ENCODE results near the gene NCAN.

The NCAN gene

DNA sequence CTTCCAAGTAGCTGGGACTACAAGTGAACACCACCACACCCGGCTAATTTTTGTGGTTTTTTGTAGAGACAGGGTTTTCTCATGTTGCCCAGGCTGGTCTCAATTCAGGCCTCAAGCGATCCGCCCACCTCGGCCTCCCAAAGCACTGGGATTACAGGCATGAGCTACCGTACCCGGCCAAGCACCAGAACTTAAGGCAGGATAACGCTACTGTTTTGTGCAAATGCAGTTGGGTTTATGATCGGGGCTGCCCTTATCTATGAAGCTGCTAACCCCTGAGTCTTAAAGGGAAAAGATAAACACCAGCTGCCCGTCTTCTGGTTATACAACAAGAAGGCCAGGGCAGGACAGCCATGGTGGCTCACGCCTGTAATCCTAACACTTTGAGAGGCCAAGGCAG, 73.9 kb downstream of the NCAN start:
- DNase-seq (ENCODE audit: low spot score): no peak

DNA sequence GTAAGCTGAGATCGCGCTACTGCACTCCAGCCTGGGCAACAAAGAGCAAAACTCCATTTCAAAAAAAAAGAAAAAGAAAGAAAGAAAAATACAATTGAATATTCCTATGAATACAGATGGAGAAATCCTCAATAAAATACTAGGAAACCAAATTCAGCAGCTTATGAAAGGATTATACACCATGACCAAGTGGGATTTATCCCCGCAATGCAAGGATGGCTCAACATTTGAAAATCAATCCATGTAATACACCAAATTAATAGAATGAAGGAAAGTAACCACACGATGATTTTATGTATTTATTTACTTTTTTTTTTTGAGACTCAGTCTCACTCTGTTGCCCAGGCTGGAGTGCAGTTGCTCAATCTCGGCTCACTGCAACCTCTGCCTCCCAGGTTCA, 80.8 kb downstream of the NCAN start:
- no peak for DNase-seq (ENCODE audit: low spot score)

DNA sequence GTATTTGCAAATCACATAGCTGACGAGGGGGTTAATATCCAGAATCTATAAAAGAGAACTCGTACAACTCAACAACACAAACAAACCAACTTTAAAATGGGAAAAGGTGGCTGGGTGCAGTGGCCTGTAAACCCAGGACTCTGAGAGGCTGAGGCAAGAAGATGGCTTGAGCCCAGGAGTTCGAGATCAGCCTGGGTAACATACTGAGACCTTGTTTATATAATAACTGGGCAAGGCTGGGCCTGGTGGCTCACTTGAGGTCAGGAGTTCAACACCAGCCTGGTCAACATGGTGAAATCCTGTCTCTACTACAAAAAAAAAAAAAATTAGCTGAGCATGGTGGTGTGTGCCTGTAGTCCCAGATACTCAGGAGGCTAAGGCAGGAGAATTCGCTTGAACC, 83.2 kb downstream of the NCAN start:
- DNase-seq (ENCODE audit: low spot score): no peak

DNA sequence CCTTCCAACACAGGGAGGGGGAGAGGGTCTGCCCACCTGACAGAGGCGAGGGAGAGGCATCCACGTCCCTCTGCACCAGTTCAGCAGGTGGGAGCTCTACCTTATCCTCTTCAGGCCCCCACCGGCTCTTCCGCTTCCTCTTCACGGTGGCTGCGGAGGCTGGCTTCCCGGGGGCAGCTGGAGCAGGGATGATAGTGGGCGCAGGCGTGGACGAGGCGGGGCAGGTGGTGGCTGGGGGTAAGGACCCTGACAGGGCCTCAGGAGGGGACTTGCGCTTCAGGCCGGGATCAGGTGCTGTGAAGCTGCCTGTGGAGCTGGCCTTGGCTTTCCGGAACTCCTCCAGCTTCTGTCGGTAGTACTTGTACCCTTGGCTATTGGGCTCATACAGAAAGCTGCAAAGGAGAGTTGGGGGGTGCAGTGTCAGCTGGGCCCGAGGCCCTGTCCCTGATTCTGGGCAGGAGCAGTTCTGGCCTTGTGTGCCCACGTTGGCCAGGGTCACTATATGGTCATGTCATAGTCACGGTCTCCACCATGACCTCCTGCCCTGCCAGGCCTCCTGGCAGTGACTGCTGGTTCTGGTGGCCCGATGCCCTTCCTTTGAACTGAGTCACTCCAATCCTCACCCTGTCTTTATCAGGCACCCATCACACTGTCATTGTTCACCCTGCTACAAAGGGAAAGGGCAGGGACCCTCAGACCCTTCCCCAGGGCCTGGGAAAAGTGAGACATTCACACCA, 85.4 kb downstream of the NCAN start:
- DNase-seq (ENCODE audit: low spot score): no peak

DNA sequence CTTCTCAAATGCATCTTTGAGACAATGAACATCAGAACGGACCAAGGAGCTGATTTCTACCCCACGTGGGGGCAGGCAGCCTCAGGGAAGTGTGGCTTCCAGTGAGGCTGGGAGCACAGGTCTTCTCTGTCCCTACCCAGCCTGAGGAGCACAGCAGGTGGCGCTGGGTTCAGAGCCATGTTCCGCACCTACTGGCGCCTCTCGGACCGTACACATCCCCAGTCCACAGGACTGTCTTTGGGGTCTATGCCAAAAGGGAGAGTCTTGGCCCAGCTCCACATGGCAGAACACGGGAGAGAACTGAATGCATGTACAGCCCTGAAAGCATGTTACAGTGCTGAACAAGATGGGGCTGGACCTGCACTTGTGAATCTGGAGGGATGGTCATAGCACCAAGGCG, 86.0 kb downstream of the NCAN start:
- DNase-seq (ENCODE audit: low spot score): no peak

DNA sequence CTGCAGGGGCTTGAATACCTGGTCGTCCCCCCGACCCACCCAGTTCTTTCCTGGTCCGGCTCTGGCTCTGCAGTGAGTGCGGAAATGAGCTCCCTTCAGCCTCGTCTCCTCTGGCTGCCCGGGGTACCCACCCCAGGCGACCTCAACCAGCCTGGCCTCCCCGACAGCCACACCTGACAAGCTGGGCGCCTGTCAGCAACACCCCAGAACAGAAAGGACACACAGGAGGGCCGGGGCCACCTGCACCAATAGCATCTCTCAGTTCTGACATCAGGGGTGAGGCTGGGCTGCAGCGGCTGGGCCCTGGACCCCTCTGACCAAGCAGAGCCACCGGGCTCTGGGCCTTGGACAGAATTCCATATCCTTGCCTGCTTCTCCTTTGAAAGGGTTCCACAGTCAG, 88.9 kb downstream of the NCAN start:
- DNase-seq (ENCODE audit: low spot score): no peak
